Measurements from ENCODE around the gene GGT7. TPM values are rescaled to one million over a fixed set of nuclear protein-coding genes. Genes with fewer than 3 reads are reported as not detected.

GGT7 gene
- total and polyA plus RNA-seq, 9 of the 15 experiments (the other 6 are each of a cell fraction or from before 2014, with no cell fraction given), result 0.04 to 18.3 (median 5.9) TPM

DNA sequence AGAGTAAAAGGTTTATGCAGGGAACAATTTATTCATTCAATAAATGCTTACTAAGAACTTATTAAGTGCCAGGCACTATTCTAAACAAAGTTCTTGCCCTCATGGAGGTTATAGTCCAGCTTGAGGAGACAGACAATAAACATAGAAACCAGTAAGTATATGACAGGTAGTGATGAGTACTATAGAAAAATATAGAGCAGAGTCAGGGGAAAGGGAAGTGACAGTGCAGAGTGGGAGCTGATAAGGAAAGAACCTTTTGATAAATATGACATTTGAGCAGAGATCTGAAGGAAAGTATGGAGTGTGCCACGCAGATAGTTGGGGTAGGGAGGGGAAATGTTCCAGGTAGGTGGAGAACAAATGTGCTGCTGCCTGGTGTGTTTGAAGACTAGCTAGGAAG is 15.8 kb upstream of the GGT7 start (continued):
- no peak for TF ChIP-seq ARID2 (IDR thresholded peaks at IDR 0.05)
- no peak for TF ChIP-seq ELF2 (CRISPR knock-in tag; IDR thresholded peaks at IDR 0.05)
- no peak for TF ChIP-seq ZNF717 (CRISPR knock-in tag; IDR thresholded peaks at IDR 0.05)
- peak; percentile 30; the same call in 1 of the 2 replicates for TF ChIP-seq TOE1 (IDR thresholded peaks at IDR 0.05; ENCODE audit: borderline replicate concordance)
- TF ChIP-seq TOE1 (CRISPR knock-in tag; IDR thresholded peaks at IDR 0.05; ENCODE audit: borderline replicate concordance, low read depth), result no peak
- TF ChIP-seq, protein P1, sequence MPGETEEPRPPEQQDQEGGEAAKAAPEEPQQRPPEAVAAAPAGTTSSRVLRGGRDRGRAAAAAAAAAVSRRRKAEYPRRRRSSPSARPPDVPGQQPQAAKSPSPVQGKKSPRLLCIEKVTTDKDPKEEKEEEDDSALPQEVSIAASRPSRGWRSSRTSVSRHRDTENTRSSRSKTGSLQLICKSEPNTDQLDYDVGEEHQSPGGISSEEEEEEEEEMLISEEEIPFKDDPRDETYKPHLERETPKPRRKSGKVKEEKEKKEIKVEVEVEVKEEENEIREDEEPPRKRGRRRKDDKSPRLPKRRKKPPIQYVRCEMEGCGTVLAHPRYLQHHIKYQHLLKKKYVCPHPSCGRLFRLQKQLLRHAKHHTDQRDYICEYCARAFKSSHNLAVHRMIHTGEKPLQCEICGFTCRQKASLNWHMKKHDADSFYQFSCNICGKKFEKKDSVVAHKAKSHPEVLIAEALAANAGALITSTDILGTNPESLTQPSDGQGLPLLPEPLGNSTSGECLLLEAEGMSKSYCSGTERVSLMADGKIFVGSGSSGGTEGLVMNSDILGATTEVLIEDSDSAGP (CRISPR knock-in tag; IDR thresholded peaks at IDR 0.05), result no peak
- no peak for TF ChIP-seq EWSR1 (IDR thresholded peaks at IDR 0.05; ENCODE audit: borderline replicate concordance, low read depth, partially characterized antibody)
- peak; percentile 96 for TF ChIP-seq ARID1B (IDR thresholded peaks at IDR 0.05)
- no peak for TF ChIP-seq ZNF436 (CRISPR knock-in tag; IDR thresholded peaks at IDR 0.05)
- peak; percentile 83 for TF ChIP-seq NFE2 (IDR thresholded peaks at IDR 0.05; ENCODE audit: low read depth)
- peak; percentile 66 for TF ChIP-seq E2F8 (IDR thresholded peaks at IDR 0.05; ENCODE audit: low read depth, partially characterized antibody)
- no peak for TF ChIP-seq ZNF445 (CRISPR knock-in tag; IDR thresholded peaks at IDR 0.05; ENCODE audit: low read depth)
- TF ChIP-seq GTF2B (IDR thresholded peaks at IDR 0.05; ENCODE audit: extremely low read depth, insufficient read length), result no peak
- TF ChIP-seq, protein P2, sequence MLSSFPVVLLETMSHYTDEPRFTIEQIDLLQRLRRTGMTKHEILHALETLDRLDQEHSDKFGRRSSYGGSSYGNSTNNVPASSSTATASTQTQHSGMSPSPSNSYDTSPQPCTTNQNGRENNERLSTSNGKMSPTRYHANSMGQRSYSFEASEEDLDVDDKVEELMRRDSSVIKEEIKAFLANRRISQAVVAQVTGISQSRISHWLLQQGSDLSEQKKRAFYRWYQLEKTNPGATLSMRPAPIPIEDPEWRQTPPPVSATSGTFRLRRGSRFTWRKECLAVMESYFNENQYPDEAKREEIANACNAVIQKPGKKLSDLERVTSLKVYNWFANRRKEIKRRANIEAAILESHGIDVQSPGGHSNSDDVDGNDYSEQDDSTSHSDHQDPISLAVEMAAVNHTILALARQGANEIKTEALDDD (IDR thresholded peaks at IDR 0.05), result peak; percentile 91
- peak; percentile 95 for TF ChIP-seq SMARCA4 (IDR thresholded peaks at IDR 0.05)
- TF ChIP-seq POLR2B (IDR thresholded peaks at IDR 0.05; ENCODE audit: low read depth, partially characterized antibody), result no peak
- peak; percentile 64 to 73; a peak in 2 of 4 replicates for TF ChIP-seq ARNT (IDR thresholded peaks at IDR 0.05)
- TF ChIP-seq ZNF584 (CRISPR knock-in tag; IDR thresholded peaks at IDR 0.05; ENCODE audit: low read depth), result no peak
- TF ChIP-seq TFE3 (CRISPR knock-in tag; IDR thresholded peaks at IDR 0.05), result no peak
- peak; percentile 84; the same call in 1 of the 2 replicates for TF ChIP-seq CC2D1A (IDR thresholded peaks at IDR 0.05)
- no peak for TF ChIP-seq FOXK1 (CRISPR knock-in tag; IDR thresholded peaks at IDR 0.05; ENCODE audit: borderline replicate concordance)
